Type B pancreatic cell (in vitro differentiated cells): ENCODE data around the gene NUCB1. TPM values are rescaled to one million over a fixed set of nuclear protein-coding genes. Genes with fewer than 3 reads are reported as not detected.
A peak's percentile ranks its signal among the peaks of the same experiment; 100 is the strongest.
"Not testable (repeated sequence)": the region's sequence is repeated elsewhere in the genome, so short reads cannot be mapped to it uniquely, and the experiment has no call there.

ENCODE experiments used
- DNase-seq: peaks from one replicate; pipeline ENCODE4 v3.0.0; 2021; ENCODE audit warnings: mixed read lengths; ENCODE audit not compliant: unreplicated experiment; ENCODE audit errors: extremely low spot score
- H3K27ac Mint-ChIP-seq: 2 replicates; pipeline ENCODE4 v1.8.0; 2021; ENCODE audit warnings: mild to moderate bottlenecking, mixed read lengths
- H3K27me3 Mint-ChIP-seq: 2 replicates; pipeline ENCODE4 v1.8.0; 2021; ENCODE audit warnings: mixed read lengths
- H3K36me3 Mint-ChIP-seq: 2 replicates; pipeline ENCODE4 v1.8.0; 2021; ENCODE audit warnings: mixed read lengths
- H3K4me1 Mint-ChIP-seq: one replicate; pipeline ENCODE4 v1.8.0; 2021; ENCODE audit warnings: mixed read lengths; ENCODE audit not compliant: unreplicated experiment
- H3K4me3 Mint-ChIP-seq: 2 replicates; pipeline ENCODE4 v1.8.0; 2021; ENCODE audit warnings: mild to moderate bottlenecking, mixed read lengths
- H3K9me3 Mint-ChIP-seq: 2 replicates; pipeline ENCODE4 v1.8.0; 2021; ENCODE audit warnings: mixed read lengths
- CTCF ChIP-seq: fragments of 200-600 bp; sonication (generic); conservative IDR thresholded peaks from 2 replicates; pipeline ENCODE4 v1.5.0; 2021; ENCODE audit warnings: antibody characterized with exemption, mild to moderate bottlenecking
- total RNA-seq: library from RNA; stranded (reverse); gene quantifications from 2 replicates; pipeline ENCODE4 v1.2.1, GENCODE V29; 2021; ENCODE audit warnings: low replicate concordance

NUCB1 gene
- total RNA-seq, 1 donor from 2014 or later: 202 TPM

GRCh38 chr19:48867123-48867745, 32.9 kb upstream of the NUCB1 start:
- no peak for DNase-seq
- peaks cover 6% of the 10 kb centered on the region for H3K36me3 Mint-ChIP-seq
- TF ChIP-seq CTCF: no peak
- H3K4me3 Mint-ChIP-seq: peak overlapping the region; percentile 88
- H3K9me3 Mint-ChIP-seq: no peaks in the 10 kb centered on the region
- peaks cover 2% of the 10 kb centered on the region for H3K27me3 Mint-ChIP-seq
- peak overlapping the region; percentile 89 for H3K27ac Mint-ChIP-seq
- peaks cover 30% of the 10 kb centered on the region for H3K4me1 Mint-ChIP-seq

GRCh38 chr19:48867746-48868113, 32.4 kb upstream of the NUCB1 start:
- peaks cover 33% of the 10 kb centered on the region for H3K4me1 Mint-ChIP-seq
- no peaks in the 10 kb centered on the region for H3K9me3 Mint-ChIP-seq
- H3K27ac Mint-ChIP-seq: peak overlapping the region; percentile 89
- no peak for TF ChIP-seq CTCF
- H3K27me3 Mint-ChIP-seq: peaks cover 4% of the 10 kb centered on the region
- peak overlapping the region; percentile 88 for H3K4me3 Mint-ChIP-seq
- H3K36me3 Mint-ChIP-seq: peaks cover 6% of the 10 kb centered on the region
- no peak for DNase-seq

GRCh38 chr19:48868114-48868886, 31.8 kb upstream of the NUCB1 start, which contains the start of gene PLEKHA4:
Gene PLEKHA4 (minus strand): TSS chr19:48868617. CDS start chr19:48867620, 997 bp downstream.
- H3K9me3 Mint-ChIP-seq: no peaks in the 10 kb centered on the region
- peaks cover 12% of the 10 kb centered on the region for H3K36me3 Mint-ChIP-seq
- peak within 1 kb of the TSS; percentile 89 for H3K27ac Mint-ChIP-seq
- TF ChIP-seq CTCF: no peak
- DNase-seq: no peak
- H3K27me3 Mint-ChIP-seq: peaks cover 4% of the 10 kb centered on the region
- peak within 1 kb of the TSS; percentile 88 for H3K4me3 Mint-ChIP-seq
- peaks cover 39% of the 10 kb centered on the region for H3K4me1 Mint-ChIP-seq

- H3K36me3 Mint-ChIP-seq: peaks cover 19% of the 10 kb centered on the region
- peaks cover 4% of the 10 kb centered on the region for H3K27me3 Mint-ChIP-seq
- H3K9me3 Mint-ChIP-seq: no peaks in the 10 kb centered on the region
- no peak overlapping the region for H3K27ac Mint-ChIP-seq
- peaks cover 49% of the 10 kb centered on the region for H3K4me1 Mint-ChIP-seq
- TF ChIP-seq CTCF: no peak
- no peak for DNase-seq
- H3K4me3 Mint-ChIP-seq: no peak overlapping the region
Measured at GRCh38 chr19:48870048-48870447, 30.1 kb upstream of the NUCB1 start.

- not testable (repeated sequence) for H3K9me3 Mint-ChIP-seq, DNase-seq, H3K27me3 Mint-ChIP-seq
- peaks cover 58% of the 10 kb centered on the region for H3K4me1 Mint-ChIP-seq
- H3K27ac Mint-ChIP-seq: peak overlapping the region; percentile 100
- H3K4me3 Mint-ChIP-seq: peak overlapping the region; percentile 99
- peaks cover 30% of the 10 kb centered on the region for H3K36me3 Mint-ChIP-seq
Measured at GRCh38 chr19:48871471-48872181, 28.5 kb upstream of the NUCB1 start.
